Activated CD4-positive, alpha-beta T cell treated with anti-CD3 and anti-CD28 coated beads, Interleukin-2, Interleukin-6, amounts not matched to agents 100 ng/mL and 50 ng/mL, durations not matched to agents 16 hours and 8 hours (primary cell): ENCODE measurements around the gene FRMD8.

Source experiments
- DNase-seq: peaks from one replicate; pipeline ENCODE4 v3.0.0-alpha.2; 2020

Gene FRMD8

GRCh38 chr11:65386307-65387140 is at the start of gene FRMD8:
TSS of gene FRMD8 (plus strand) at chr11:65386637. CDS start at chr11:65387037, 400 bp downstream.
- DNase-seq: peak; percentile 89

- no peak for DNase-seq
These were observed 47.8 kb upstream of the FRMD8 start for GRCh38 chr11:65338676-65339075.

GRCh38 chr11:65340226-65340625 is 46.2 kb upstream of the FRMD8 start:
- DNase-seq: no peak

GRCh38 chr11:65341856-65342255 is 44.6 kb upstream of the FRMD8 start:
- DNase-seq: no peak

- no peak for DNase-seq
These were observed 34.9 kb upstream of the FRMD8 start for GRCh38 chr11:65351511-65351910.

GRCh38 chr11:65352783-65353182 is 33.7 kb upstream of the FRMD8 start:
- DNase-seq: no peak

- DNase-seq: no peak
These were observed 33.1 kb upstream of the FRMD8 start for GRCh38 chr11:65353376-65353775.

GRCh38 chr11:65353900-65354264 is 32.6 kb upstream of the FRMD8 start:
- no peak for DNase-seq

- peak; percentile 98 for DNase-seq
These were observed 32.0 kb upstream of the FRMD8 start, which contains the start of gene TIGD3 for GRCh38 chr11:65354265-65355012. TSS of gene TIGD3 (plus strand) at chr11:65354751. CDS start at chr11:65355809, 1,058 bp downstream.

GRCh38 chr11:65355013-65355775 is 31.2 kb upstream of the FRMD8 start:
- peak; percentile 37 for DNase-seq

- no peak for DNase-seq
These were observed 30.6 kb upstream of the FRMD8 start for GRCh38 chr11:65355776-65356393.

GRCh38 chr11:65356394-65356972 is 30.0 kb upstream of the FRMD8 start:
- DNase-seq: no peak

GRCh38 chr11:65357856-65358356 is 28.5 kb upstream of the FRMD8 start:
- DNase-seq: no peak

- peak; percentile 45 for DNase-seq
These were observed 24.0 kb upstream of the FRMD8 start for GRCh38 chr11:65362320-65362931.

- DNase-seq: no peak
These were observed 23.5 kb upstream of the FRMD8 start for GRCh38 chr11:65362966-65363365.

- no peak for DNase-seq
These were observed 22.7 kb upstream of the FRMD8 start for GRCh38 chr11:65363770-65364169.

- peak; percentile 69 for DNase-seq
These were observed 20.1 kb upstream of the FRMD8 start for GRCh38 chr11:65366340-65366773.

GRCh38 chr11:65370659-65371049 is 15.8 kb upstream of the FRMD8 start:
- no peak for DNase-seq

GRCh38 chr11:65373839-65374580 is 12.4 kb upstream of the FRMD8 start:
- DNase-seq: no peak

- DNase-seq: no peak
These were observed 11.4 kb upstream of the FRMD8 start for GRCh38 chr11:65375012-65375411.

- no peak for DNase-seq
These were observed 10.2 kb upstream of the FRMD8 start for GRCh38 chr11:65376138-65376713.
